GM18873 (cell line): Measurements from ENCODE around the gene MYH3.
"Not testable (repeated sequence)": the region's sequence is repeated elsewhere in the genome, so short reads cannot be mapped to it uniquely, and the experiment has no call there.

Source experiments
- ATAC-seq: cut with Tn5 transposase; IDR thresholded peaks from one replicate; pipeline ENCODE4 v1.9.1; 2021; ENCODE audit warnings: mild to moderate bottlenecking, moderate library complexity, moderate number of reproducible peaks; ENCODE audit not compliant: unreplicated experiment, low FRiP score

Gene MYH3

DNA sequence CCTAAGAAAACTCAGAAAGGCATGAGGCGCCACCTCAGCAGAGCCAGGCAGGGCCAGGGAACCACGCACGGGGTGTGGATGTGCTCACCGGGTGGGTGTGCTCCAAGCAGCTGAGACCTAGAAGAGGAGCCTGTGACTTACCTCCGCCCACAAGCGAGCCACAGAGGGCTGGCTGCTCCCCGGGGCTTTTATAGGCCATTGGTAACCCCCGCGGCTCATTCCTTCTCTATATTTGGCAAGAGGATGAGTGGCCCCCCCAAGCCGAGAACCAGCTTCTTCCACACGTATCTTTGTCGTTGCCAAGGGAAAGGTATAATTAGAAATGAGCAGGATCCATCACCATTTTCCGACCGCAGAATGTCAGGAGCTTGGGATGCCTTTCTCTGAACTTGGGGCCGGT is at the start of gene MYH3:
Gene MYH3 (minus strand): TSS at position 162 of the 400 bp plus-strand sequence. CDS start 2,245 bp downstream, outside the sequence.
- no peak for ATAC-seq

DNA sequence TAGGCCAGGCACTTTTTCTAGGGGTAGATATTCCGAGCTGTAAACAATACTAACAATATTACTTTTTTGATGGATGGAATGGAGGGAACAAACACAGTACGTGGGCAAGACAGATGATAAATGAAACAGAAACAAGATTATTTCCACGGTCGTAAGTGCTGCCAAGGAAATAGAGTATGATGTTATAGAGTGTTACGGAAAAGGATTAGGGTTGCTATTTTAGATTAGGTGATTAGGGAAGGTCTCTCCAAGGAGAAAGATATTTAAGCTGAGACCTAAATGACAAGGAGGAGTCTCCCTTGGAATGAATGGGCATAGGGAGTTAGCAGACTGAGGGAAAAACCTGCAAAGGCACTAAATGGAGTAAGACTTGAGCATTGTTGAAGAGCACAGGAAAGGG is 48.6 kb upstream of the MYH3 start:
- no peak for ATAC-seq

DNA sequence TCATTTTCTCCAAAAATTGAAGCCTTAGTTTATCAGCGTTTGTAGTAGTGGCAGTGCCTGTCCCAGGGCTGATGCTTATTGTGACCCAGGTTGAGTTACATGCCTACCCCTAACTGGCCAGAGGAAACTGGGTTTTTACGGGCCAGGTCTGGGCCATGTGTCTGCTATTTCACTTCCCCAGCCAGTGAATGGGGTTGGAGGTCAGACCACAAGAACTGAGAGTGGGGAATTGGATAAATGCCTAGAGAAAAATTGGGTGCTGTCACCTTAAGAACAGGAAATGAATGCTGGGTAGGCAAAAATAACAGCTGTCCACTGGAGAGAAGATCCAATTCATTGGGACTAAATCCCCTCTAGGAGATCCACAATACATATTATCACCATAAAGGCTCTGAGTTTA is 45.5 kb upstream of the MYH3 start:
- ATAC-seq, result no peak

DNA sequence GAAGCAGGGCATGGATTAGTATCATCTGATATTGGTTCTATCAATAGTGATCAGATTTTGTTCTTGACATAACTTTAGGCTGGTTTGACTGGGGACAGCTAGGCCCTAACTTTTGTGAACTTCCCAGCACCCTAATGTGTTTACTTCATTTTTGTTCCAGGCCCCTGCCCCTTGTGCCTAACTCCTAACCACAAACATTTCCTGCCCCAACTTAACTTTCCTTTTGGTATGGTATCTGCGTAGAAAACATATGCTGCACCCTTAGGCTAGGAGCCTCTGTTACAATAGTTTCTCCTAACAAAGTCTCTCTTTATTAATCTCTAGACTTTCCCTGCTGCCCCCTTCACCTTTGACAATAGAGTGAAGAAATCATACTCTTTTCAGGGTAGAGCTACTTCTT is 42.7 kb upstream of the MYH3 start:
- ATAC-seq, result no peak

DNA sequence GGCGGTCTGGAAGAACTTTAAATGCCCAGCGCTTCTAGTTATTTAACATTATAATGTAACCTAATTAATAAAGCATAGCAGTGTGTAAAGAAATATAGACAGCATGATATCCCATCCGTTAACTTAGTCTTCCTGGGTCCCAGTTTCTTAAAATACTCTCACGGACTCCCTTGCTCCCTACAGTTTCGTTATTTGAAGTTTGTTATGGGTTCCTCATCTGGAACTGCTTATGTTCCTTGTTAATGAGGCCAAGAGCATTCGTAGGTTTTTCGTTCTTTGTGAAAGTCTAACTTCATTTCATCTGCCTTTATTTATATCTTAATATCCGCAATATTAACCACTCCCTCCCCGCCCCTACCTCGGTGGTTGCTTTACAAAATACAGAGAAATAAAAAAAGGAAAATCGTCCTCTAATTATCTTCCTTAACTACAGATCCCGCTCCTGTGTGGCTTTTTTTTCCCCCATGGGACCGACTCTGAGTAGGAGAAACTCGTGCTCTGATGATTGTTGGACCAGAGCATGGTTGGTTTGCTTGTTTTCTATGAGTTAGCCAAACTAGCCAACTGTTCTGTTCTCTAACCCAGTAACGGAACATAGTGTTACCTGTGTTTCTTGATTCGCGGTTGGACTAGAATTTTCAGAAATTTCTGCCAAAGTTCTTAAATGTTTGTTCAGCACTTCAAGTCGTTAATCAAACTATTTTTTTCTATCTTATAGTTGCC is 41.1 kb upstream of the MYH3 start:
- no peak for ATAC-seq

DNA sequence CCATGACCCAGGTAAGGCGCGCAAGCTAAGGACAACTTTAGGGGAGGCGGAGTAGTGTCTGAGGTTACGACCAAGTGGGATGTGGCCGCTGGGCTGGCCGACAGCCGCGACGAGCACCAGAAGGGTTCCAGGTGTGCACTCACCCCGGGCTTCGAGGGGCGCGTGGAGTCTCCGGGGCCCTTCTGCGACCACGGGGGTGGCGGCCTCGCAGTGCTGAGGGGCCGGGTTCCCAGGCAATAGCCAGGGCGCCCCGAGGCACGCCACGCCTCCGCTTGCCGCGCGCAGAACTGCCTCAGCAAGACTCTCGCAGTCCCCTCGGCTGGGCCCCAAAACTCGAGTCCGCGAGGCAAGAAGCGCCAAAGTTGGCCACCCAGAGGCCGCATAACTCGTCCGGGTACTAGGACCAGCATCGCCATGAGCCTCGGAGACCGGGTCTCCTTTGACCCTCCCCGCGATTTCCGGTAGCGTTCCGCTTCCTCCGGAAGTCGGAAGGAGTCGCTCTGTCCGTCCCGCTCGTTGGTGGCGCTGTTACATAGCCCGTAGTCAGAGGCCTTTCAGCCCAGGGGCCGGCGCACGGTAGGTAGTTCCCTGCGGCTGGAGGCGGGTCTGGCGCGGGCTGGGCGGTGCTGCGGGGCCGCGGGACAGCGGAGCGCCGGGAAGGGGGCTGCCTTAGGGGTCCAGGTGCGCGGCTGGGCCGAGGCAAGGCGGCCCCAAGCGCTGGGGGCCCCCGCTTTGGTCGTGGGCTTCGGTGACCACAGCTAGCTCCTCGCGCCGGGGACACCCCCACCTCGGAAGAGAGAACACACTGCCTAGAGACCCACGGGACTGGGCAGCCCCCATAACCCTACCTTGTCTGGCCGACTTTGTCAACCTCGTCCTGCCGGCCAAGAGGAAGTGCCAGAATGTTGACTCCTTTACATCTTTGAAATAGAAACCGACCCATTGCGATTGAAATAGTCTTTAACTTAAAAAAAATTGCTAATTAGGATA is 40.3 kb upstream of the MYH3 start, which contains the start of the genes ADPRM and SCO1:
Gene ADPRM (plus strand): TSS at position 503 of the 990 bp plus-strand sequence. CDS start 7,333 bp downstream, outside the sequence.
Gene SCO1 (minus strand): TSS at position 442 of the 990 bp plus-strand sequence. CDS start 26 bp downstream, at position 416.
- peak; percentile 90 for ATAC-seq

DNA sequence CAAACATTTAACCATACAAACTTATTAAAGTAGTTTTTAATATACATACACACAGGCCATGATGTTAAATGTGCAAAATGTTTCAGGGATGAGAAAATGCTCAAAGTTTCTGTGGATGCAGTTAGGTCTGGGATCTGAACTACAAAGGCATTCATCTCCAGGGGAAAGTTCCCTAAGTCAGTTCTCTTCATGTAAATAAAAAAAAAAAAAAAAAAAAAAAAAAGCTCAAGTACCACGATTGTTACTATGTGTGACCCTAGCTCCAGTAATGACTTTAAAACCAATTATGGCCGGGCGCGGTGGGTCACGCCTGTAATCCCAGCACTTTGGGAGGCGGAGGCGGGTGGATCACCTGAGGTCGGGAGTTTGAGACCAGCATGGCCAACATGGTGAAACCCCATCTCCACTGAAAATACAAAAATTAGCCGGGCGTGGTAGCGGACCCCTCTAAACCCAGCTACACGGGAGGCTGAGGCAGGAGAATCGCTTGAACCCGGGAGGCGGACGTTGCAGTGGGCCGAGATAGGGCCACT is 38.8 kb upstream of the MYH3 start:
- ATAC-seq, result not testable (repeated sequence)

DNA sequence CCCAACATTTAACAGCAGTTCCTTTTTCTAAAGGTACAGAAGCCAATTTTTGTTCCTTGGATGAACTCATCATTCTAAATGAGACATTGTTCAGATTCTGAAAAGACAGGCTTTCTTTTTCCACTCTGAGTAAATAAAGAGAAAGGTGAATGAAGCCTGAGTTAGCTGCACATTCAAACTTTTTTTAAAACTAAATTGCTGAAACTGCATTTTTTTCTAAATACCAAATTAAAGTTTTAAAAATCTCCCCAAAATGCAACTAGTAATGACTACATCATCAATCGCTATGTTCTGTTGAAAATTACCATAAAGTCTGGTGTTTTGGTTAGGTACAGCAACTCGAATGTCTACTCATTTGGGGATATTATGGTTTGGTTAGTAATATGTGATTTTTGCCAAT is 30.4 kb upstream of the MYH3 start:
- no peak for ATAC-seq

DNA sequence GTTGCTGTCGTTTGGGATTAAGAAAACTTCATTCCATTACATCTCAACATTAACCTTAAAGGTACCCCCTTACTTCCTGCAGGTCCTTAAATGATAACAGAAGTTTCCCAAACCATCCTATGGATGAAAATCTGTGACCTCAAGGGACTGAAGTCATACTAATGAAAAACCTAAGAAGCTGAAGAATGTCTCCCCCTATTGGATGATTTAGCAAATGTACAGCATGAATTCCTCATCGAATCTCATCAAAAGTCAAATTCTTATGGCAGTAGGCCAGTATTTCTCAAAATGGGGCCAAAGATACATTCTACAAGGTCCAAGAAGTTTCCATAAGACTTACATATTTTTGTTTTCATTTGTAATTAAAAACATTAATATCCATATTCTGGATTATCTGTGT is 26.7 kb upstream of the MYH3 start:
- ATAC-seq, result no peak

DNA sequence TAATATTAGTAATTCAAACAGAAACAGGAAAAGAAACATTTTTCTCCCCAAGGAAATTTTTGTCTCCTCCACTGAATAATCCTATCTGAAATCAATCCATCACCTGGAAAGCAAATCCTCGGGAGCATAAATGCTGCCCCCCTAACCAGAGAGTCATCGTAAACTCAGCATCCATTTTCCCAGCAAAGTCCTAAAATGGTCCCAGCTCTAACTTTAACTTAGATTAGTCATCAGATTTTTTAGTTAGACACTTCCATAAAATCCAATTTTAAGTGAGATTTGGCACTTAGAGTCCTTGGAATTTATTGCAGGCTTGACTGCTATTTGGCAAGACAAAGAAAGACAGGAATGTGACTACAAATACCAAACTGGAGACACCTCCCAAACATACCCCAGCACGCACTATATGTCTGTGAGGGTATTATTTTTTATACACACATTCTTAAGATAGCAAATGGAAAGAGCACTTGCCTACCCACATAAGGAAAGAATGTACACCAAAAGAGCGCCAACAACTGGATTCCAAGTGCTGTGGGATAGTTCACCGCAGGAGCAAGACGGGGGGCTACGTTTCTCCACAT is 24.8 kb upstream of the MYH3 start:
- ATAC-seq, result no peak

DNA sequence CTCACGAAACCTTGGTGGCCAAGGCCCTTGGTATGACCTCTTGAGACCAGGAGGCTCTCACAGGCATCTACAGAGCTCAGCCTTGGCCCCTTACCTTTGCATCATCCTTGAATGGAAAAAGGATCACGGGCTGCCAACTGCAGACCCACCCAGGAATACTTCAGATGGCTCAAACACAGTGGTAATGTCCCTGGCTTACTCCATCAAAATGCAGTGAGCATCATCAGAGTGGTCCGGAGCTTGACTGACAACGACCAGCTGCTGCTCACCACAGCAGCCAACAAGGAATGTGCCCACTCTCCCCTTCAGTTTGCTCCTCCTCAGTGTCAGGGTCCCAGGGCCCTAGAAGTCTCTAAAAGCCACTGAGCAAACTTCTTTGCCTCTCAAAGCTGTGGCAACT is 17.6 kb upstream of the MYH3 start:
- ATAC-seq, result no peak

DNA sequence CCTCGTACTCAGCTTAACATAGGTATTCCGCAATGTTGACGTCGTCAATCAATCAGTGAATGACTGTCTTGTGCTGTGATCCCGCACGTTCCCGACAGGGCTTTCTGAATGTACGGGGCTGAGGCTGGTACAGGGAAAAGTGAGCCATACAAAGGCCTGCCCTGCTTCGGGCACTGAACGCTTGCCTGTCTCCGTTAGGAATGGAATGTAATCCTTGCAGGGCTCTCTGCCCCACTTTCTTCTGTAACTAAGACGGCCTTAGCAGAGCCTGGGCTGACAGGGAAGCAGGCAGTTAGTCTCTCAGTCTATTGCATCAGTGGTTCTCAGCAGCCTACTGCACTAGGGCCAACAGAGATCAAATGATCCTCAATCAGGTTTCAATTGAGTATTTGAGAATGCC is 16.2 kb upstream of the MYH3 start:
- ATAC-seq, result no peak

DNA sequence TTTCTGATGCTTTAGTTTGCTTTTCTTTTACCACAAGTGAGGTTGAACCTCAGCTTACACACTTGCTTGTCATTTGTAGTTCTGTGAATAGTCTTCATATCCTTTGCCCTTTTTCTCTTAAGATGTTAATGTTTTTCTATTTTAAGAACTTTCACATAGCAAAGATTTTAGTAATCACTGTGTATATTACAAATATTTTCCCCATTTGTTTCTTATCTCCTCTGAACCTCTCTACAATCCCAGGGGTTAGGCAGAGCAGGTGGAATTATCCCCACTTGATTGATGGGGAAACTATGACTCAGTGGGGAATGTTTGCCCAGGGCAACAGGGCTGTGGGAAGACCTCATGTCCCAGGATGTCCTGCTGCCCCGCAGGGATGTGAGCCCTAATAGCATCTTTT is 11.7 kb upstream of the MYH3 start:
- ATAC-seq, result no peak

DNA sequence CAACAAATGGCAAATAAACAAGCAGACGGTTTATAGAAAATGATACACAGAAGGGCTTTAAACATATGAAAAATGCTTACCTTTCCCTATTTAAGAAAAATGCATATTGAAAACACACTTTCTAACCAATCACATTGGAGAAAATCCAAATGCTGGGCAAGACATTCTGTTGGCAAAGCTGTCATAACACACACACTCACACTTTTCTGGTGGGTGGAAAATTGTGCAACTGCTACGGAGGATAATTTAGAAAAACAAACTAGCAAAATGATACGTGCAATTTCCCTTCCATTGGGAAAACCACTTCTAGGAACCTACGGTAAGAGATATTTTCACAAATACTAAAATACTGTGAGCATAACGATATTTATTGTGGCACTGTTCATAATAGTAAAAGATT is 9.8 kb upstream of the MYH3 start:
- no peak for ATAC-seq

DNA sequence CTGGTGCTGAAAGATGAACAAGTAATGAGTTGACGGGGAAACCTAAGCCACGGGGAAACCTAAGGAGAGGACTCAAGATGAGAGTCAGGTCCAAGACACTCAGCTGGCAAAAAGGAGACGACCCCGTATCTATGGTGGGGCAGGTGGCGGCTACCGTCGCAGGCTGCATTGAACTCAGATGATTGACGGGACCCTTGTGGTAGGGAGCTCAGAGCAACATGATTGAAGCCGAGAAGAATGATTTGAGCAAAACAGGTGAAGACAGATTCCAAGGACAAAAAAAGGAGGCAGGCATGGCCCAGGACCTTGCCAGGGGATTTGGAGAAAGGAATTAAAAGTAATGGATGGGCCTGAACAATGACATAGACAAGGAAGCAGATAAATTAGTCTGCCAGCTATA is 7.5 kb upstream of the MYH3 start:
- no peak for ATAC-seq

DNA sequence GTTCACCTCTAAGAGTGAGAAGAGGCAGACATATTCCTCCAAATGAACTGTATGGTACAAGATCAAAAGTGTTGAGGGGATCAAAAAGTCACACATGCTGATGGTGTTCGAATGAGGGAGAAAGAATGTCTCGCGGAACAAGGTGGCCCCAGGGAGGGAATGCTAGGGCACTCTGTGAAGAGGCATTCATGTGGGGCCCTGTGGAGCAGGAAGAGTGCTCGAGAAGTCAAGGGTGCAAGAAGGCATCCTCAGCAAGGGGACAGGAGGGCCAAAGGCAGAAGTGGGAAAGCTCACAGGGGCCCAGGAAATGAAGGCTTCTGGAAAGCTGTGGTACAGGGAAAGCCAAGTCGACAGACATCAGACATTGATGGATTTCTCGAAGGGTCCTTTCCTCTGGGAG is 6.1 kb upstream of the MYH3 start:
- no peak for ATAC-seq

DNA sequence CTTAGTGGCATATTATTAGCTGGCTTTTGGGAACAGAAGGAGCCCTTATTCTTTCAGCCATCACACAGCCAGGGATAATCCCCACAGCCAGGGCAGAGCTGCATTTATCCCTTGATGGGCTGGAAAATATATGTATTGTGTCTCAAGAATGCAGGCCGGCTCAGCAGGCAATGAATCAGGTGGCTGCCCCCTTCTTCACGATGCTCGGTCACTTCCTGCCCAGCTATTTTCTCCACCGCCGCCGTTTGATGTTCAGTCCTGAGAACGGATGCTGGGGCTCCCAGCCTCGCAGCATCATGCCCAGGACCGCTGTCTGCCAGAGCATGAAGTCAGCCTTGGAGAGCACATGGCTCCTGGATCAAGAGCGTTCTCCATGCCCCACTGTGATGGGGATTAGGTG is 4.3 kb upstream of the MYH3 start:
- ATAC-seq, result no peak

DNA sequence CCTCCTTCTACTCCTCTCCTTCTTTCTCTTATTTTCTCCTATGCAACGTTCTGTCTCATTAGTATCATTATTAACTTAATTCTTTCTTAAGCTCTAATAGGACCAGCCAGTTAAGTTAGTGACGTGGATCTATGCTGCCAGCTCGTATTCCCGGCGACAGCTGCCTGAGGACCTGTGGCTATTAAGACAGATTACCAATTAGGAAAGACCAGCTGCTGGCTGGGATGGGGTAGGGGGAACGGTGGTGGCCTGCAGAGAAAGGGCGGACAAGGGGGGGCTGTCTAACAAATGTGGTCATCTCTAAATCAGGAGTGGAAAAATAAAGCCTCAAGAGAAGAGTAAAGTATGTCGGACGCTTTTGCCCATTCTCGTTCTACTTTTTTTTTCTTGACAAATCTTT is 770 bp upstream of the MYH3 start:
- no peak for ATAC-seq

DNA sequence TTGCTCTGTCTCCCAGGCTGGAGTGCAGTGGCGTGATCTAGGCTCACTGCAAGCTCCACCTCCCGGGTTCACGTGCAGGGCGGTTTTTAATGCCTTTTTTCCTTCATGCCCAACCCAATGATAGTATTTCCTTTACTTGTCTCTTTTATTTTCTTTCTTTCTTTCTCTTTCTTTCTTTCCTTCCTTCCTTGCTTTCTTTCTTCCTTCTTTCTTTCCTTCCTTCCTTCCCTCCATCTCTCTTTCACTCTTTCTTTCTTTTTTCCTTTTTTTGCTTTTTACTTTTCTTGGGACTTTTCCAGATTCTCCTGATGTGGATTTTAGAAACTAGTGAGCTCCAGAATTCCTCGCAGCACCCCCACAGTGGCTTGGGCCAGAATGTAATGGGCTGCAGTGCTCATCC is 3.1 kb downstream of the MYH3 start:
- no peak for ATAC-seq

DNA sequence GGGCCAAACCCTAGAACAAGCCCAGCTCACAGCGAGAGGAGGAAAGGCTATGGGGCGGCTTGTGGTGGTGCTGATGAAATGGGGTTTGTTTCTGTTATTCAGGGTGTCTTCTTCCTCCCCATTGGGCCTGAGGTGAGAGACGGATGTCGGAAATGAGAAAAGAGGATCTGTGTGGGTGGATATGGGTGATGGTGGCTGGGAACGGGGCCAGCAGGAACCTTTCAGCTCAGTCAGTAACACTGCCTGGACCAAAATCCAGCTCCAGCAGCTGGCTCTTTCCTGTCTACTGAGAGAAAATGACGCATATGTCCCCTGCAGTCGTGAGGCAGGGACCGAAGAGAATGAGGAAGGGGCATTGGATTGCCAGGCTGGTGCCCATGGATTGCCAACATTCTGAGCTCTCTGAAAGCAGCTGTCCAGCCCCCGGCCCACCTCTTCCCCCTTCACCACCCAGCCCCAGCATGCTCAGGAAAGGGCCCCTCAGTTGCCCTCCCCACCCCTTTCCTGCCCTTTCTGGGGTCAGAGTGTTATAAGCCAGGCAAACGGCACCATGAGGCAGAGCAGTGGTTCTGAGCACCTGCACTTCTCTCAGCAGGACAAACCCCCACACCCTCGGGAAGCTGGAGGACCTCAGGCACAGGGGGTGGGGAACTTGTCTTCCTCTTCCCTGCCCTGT is 4.0 kb downstream of the MYH3 start:
- ATAC-seq, result no peak
